Mesenteric fat pad (tissue), 1 donor: ENCODE results near the gene CNDP2. TPM values are rescaled to one million over a fixed set of nuclear protein-coding genes. Genes with fewer than 3 reads are reported as not detected.
"Not testable (repeated sequence)": the region's sequence is repeated elsewhere in the genome, so short reads cannot be mapped to it uniquely, and the experiment has no call there.

Source experiments
- DNase-seq: peaks from one replicate; pipeline ENCODE4 v3.0.0-alpha.2; 2020; ENCODE audit warnings: low spot score
- total RNA-seq: library from RNA; stranded (reverse); fragmentation: NEBNext Ultra II Directional; extraction: Animal tissue kit (Norgen Biotek cat#: 25700); gene quantifications from one replicate; pipeline ENCODE4 v1.2.1, GENCODE V29; 2021
- donor health status: DM: yes; HTN: yes; CAD: no.

The CNDP2 gene
- total RNA-seq, 1 donor from 2014 or later = 164 TPM

DNA sequence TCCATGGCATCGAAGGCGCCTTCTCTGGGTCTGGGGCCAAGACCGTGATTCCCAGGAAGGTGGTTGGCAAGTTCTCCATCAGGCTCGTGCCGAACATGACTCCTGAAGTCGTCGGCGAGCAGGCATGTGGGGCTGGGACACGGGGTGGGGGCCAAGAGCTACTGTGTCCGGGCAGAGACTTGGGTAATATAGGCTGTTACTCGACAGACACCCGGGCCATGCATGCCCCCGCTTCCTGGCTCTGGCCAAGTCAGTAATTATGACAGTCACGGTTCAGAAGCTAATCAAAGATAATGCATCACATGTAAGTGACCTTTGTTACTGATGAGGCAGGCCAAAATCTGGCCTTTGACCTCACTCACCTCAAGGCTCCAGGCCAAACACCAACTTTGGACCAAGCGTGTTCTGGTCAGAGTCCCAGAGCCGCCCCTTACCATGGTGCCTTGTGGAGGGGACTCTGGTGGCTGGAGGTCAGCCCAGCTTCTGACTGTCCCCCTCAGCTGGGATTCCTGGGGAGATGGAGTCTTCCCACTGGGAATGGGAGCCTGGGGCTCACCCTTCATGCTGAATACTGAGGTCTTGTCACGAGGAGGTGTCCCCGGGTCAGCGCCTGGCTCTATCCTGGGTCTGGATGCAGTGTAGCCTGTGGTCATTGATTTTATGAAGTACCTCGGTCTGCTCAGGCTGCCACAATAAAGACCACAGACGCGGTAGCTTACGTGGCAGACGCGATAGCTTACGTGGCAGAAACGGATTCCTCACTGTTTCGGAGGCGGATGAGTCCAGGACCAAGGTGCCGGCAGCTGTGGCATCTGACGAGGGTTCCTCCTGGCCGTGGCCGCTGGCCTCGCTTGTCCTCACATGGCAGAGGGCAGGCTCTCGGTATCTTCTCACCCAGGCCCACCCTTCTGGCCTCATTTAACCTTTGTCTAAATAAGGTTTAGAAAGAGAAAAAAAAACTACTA, 20.4 kb downstream of the CNDP2 start:
- peak; percentile 81 for DNase-seq

DNA sequence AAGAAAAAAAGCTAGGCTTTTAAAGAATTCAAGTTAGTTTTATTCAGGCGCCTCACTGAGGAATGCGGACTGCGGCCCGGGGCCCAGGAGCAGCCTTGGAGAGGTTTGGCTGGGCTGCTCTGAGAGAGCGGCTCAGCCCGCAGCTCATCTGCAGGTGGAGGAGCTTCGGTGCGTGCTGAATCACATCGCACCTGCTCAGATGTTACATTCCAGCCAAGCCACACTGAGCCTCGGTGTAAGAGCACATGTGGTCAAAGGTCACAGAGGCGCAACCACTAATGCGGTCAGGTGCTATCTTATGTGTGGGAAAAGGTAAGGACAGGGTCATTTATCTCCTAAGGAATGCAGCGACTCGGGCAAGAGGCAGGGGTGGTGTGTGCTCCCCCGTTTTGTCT, 21.1 kb downstream of the CNDP2 start:
- DNase-seq = peak; percentile 68

DNA sequence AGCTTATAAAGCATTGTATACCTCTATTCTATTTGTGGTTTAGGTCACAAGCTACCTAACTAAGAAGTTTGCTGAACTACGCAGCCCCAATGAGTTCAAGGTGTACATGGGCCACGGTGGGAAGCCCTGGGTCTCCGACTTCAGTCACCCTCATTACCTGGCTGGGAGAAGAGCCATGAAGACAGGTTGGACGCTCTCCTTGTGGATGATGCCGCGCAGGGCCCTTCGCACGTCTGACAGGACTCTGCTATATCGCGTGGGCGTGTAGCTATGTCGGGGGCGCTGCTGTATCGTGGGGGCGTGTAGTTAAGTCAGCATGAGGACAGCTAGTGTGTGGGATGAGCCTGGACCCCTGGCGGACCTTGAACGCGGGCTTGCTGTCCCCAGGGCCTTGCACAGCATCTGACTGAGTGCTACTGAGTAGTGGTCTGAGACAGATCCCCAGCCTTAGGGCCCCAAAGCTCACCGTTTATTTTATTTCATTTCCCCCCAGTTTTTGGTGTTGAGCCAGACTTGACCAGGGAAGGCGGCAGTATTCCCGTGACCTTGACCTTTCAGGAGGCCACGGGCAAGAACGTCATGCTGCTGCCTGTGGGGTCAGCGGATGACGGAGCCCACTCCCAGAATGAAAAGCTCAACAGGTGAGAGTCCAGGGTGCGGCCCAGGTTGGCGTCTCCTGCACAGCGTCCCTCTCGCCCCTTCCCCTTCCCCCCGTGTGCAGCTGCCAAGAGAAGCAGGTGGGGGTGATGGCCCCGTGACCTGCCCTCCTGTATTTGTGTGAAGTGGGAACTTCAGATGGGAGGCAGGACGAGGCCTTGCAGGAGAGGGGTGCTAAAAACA, 22.5 kb downstream of the CNDP2 start:
- peak; percentile 71 for DNase-seq

DNA sequence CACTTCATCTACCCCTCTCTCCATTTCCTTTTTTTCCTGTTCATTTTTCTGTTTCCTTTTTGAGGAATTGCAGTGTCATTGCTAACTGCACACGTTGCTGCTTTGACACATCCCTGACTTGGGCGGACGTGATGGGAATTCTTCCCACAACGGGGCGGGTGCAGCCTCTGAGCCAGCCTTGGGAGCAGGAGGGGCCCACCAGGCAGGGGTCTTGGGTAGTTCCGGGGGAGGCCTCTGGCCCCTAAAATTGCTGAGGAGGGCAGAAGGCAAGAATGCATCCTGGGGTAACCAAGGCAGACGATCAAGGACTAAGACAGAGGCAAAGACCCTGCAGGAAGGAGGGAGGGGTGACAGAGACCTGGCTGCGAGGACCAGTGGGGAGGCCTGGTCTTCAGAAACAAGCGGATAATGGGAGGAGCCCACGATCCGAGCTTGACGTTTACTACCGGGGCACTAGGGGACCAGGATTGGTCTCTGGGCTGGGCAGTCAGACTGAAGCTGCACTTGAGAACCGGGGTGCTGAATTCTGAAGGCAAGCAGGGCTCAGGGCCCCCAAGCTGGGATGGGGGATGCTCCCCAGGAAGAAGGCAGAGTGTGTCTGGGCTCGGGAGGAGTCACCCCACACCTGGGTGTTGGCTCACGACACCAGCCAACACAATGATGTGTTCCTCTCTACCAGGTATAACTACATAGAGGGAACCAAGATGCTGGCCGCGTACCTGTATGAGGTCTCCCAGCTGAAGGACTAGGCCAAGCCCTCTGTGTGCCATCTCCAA, 23.3 kb downstream of the CNDP2 start:
- DNase-seq = peak; percentile 72

DNA sequence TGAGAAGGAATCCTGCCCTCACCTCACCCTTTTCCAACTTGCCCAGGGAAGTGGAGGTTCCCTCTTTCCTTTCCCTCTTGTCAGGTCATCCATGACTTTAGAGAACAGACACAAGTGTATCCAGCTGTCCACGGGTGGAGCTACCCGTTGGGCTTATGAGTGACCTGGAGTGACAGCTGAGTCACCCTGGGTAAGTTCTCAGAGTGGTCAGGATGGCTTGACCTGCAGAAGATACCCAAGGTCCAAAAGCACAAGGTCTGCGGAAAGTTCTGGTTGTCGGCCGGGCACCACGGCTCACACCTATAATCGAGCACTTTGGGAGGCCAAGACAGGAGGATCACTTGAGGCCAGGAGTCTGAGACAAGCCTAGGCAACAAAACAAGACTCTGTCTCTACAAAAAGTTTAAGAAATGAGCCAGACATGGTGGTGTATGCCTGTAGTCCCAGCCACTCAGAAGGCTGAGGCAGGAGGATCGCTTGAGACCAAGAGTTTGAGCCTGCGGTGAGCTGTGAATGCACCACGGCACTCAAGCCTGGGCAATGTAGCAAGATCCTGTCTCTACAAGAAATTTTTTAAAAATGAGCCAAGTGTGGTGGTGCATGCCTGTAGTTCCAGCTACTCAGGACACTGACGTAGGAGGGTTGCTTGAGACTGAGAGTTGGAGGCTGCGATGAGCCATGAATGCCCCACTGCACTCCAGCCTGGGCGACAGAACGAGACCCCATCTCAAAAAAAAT, 24.1 kb downstream of the CNDP2 start:
- peak; percentile 71 for DNase-seq

DNA sequence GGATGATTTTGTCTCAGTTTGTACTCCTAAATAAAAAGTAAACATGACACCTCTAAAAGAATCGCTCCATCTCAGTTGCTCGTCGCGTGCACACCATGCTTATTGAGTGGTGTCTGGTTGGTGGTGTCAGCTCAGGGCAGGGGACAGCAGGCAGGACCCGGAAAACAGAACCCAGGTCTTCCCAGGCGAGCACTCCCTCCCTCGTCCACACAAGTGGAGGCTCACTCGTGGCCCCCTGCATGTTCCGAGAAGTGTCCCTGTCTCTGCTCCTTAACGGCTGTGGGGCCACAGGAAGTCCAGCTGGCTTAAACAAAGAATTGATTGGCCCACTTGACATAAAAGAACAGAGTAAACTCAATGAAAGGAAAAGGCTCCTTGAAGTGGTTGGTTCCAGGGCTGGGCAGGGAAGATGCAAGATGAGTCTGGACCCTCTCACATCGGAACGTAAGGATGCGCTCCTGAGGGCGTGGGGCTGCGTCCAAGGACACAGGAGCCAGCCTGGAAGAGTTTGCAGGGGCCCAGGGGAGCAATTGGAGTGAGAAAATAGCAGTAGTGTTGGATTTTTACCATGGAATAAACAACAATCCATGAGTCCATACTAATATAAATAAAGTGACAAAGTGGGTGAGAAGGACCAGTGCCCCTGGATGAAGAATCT, 25.0 kb downstream of the CNDP2 start:
- DNase-seq = peak; percentile 71

DNA sequence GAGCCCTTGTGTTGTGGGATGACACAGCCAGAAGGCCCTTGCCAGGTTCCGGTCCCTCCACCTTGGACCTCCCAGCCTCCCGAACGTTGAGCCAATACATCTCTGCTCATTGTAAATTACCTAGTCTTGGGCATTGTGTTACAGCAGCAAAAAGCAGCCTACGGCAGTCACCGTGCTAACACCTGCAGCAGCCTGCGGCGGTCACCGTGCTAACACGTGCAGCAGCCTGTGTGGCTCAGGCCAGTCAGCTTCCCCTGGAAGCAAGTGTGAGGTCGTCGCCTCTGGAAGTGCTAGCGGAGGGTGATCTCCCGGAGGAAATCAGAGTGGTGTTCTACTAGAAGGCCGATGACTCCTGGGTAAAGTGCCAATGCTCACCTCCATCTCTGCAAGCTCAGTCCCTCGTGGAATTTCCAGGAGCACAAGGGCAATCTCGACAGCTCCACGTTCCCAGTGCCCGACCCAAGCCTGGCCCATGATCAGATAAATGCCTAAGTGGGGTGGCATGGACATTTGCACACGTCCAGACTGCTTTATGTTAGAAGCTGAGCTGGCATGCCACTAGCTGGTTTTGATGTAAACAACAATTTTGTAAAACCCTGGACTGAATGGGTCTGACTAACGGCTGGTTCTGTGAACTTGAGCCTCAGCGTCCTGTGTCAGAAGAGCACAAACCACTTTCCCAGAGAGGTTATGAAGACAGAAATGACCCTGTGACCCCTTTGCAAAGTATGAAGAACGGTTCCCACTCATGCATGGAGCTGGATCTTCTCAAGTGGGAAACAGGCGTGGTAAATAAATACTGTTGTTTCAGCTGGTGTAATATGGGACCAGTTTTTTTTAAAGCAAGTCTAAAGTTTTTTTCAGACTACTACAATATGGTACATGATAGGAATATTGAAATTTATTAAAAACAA, 26.7 kb downstream of the CNDP2 start:
- DNase-seq = peak; percentile 78

DNA sequence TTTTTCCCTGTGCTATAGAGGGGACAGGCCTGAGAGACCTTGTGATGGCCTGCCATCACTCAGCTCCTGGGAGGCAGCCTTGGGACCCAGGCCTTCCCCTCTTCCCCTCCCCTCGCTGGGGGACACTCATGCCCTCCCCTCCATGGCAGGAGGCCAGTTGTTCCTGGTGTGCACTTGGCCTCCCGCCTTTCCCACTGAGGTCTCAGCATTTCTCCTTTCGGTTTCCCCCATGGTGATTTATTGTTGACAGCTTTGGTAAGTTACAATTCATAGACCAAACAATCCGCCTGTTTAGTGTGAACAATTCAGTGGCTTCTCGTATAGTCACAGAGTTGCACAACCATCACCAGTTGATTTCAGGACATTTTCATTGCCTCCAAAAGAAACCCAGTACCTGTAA, 27.9 kb downstream of the CNDP2 start:
- DNase-seq = no peak

- not testable (repeated sequence) for DNase-seq
Measured at GRCh38 chr18:74524915-74525314, 28.8 kb downstream of the CNDP2 start.

DNA sequence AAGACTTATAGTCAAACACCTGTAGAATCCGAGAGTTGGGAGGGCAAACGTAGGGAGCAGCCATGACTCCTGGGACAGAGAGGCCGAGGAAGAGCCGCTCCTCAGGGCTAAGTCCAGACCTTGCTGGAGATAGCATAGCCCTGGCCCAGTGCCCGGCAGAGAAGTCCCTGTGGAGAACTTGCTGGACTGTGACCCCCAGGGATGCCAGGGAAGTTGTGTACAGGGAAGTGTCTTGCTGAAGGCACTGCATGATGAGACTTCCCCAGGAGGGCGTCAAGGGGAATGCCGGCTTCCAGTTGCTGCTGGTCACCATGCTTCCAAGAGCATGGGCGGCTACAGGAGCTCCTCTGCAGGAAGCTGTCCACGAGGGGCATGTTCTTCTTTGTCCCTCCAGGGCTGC, 29.6 kb downstream of the CNDP2 start:
- peak; percentile 88 for DNase-seq

DNA sequence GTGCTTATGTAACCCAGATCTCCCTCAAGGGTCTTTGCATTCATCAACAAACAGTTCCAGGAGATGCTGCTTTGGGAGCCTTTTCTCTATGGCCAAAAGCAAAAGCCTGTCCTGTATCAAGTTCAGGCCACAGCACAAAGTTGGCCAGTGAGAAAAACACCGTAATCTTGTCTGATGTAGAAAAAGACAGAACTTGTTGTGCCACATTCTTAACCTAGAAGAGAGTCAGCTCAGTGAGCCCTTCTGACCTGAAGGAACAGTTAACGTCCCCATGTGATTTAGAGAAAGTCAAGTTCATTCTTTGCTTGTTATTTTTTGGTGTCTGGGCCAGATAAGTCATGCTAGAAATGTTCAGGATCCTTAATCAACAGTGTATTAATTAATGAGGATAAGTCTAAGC, 30.3 kb downstream of the CNDP2 start:
- no peak for DNase-seq

DNA sequence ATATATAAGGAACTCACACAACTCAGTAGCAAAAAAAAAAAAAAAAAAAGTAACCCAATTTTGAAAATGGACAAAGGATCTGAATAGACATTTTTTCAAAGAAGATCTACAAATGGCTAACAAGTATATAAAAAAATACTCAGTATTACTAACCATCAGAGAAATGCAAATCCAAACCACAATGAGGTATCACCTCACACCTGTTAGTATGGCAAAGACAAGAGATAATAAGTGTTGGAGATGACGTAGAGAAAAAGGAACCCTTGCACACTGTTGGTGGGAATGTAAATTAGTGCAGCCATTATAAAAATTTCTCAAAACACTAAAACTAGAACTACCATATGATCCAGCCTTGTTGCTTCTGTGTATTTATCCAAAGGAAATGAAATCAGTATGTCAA, 32.3 kb downstream of the CNDP2 start:
- no peak for DNase-seq

GRCh38 chr18:74528913-74529312, 32.8 kb downstream of the CNDP2 start:
- no peak for DNase-seq

DNA sequence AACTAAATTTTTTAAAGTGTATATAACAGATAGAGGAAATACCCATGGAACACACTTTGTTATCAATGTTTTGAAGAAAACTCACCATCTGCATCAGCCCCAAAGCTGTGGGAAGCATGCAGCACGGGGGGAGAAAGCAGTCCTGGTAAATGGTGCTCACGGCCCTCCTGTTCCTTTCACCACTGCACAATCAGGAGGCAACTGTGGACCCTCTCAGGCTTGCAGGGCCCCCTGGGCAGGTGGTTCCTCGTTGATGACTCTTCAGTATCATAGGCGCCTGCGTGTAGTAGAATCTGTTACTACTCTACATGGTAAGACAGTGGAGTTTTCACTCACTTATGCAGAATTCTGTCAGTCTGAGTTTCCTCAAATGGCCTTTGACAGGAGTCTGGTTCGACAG, 33.2 kb downstream of the CNDP2 start:
- DNase-seq = no peak

DNA sequence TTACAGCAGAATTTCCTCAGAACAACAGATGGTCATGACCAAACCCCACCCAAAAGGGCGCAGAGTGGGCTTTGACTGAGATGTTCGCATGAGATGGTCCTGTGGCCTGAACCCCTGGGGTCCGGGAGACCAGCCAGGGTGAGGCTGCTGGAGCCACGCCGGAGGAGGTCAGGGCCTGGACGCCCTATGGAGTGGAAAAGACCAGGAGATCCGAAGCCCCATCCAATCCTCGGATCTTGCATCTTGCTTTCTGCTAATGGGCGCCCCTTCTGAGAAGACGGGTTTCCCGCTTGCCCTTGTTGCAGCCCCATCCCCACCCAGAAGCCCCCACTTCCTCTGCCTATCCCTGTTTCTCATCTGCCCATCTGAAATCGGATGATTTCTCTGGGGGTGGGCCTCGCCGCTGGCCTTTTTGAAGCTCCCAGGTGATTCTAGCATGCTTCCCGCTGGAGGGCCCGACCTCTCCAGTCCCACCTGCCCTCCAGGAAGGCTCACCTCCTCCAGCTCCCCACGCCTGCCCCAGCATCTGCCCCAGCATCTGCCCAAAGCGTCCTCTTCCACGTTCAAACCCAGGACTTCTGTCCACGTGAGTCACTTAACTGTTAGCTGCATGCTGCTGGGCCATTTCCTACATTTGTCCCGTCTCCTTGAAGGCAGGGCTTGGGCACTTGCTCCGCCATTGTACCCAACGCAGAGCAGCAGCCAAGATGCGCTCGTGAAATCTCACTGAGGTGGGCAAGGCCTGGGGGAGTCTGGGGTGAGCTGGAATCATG, 33.8 kb downstream of the CNDP2 start:
- peak; percentile 86 for DNase-seq

GRCh38 chr18:74530584-74530862, 34.4 kb downstream of the CNDP2 start:
- no peak for DNase-seq

DNA sequence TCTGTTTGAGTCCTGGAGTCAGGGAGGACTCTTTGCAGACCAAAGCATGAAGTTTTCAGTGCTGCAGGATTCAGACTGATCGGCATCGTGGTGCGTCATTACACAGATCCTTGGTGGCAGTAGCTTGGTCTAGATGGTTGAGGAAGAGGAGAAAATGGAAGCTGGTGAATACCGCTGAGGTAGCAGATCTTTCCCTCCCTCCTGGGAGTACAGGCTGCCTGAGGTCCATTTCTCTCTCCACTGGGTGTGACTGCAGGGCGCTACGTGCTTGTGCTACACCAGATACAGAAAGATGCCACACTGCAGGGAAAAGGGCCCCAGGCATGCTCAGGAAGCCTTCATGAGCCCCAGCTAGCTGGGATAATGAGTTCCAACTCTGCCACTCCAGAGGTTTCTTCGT, 34.9 kb downstream of the CNDP2 start:
- peak; percentile 39 for DNase-seq

- peak; percentile 71 for DNase-seq
Measured at GRCh38 chr18:74532511-74533025, 36.4 kb downstream of the CNDP2 start.
